K562 (cell line): Measurements from ENCODE around the gene LMTK2. TPM values are rescaled to one million over a fixed set of nuclear protein-coding genes. Genes with fewer than 3 reads are reported as not detected.

Source experiments
- ATAC-seq: fragments of 200-7000 bp; cut with Tn5 transposase; 3 replicates; pipeline ENCODE4 v1.9.1; 2020; ENCODE audit warnings: moderate library complexity
- BruUV-seq: library from RNA; stranded (reverse); fragments of 400-500 nt; replicated peaks from 2 replicates; lab custom pipeline; 2021; lab: Mats Ljungman, UMichigan
- CTCF ChIA-PET: fragments of 300-600 bp; formaldehyde crosslinking; extraction: SDS; loops from one replicate; lab custom pipeline; 2021; ENCODE audit warnings: low intra/inter-chr PET ratio; lab: Yijun Ruan, JAX
- POLR2A ChIA-PET: fragments of 300-600, 350-650 bp; sonication (Branson Sonifier 250); formaldehyde crosslinking; extraction: SDS; loops from one replicate; lab custom pipeline; 2021; ENCODE audit warnings: antibody characterized with exemption, inconsistent platforms; lab: Yijun Ruan, JAX
- DNase-seq, 4 experiments: peaks; one replicate each; pipeline versions ENCODE4 v3.0.0 to v3.0.0-alpha.2; 2011 to 2018; ENCODE audit warnings: low spot score in 3 of 4, mixed read lengths in 3 of 4; ENCODE audit errors: extremely low read depth in 1 of 4
- FAIRE-seq: peaks from 2 replicates; lab custom pipeline; 2011; peaks lifted over from hg19 to GRCh38; lab: Jason Lieb, UNC
- H2AFZ ChIP-seq: 2 replicates; pipeline ENCODE4 v1.6.0; 2011; ENCODE audit warnings: low read depth, low read length, control low read depth, inconsistent platforms
- H3K27ac ChIP-seq: fragments of 200-600 bp; 3 replicates; pipeline ENCODE4 v1.8.0; 2011; ENCODE audit warnings: low read depth, mild to moderate bottlenecking, control low read depth, inconsistent platforms, low read length, moderate library complexity, mixed read lengths; ENCODE audit errors: extremely low read depth
- H3K27me3 ChIP-seq, 2 experiments: fragments of 300-600 bp in 1 of 2; 2 replicates in 1 of 2; 3 replicates in 1 of 2; pipeline versions ENCODE4 v1.6.0 to v1.8.0; 2011; ENCODE audit warnings: inconsistent platforms in 2 of 2, low read length in 2 of 2, mild to moderate bottlenecking in 1 of 2, mixed read lengths in 1 of 2, moderate library complexity in 1 of 2; ENCODE audit not compliant: control insufficient read depth in 2 of 2, insufficient read depth in 2 of 2
- H3K36me3 ChIP-seq: fragments of 300-600 bp; 3 replicates; pipeline ENCODE4 v1.8.0; 2011; ENCODE audit warnings: mild to moderate bottlenecking, low read length, inconsistent platforms; ENCODE audit not compliant: control insufficient read depth, insufficient read depth
- H3K4me1 ChIP-seq, 2 experiments: fragments of 200-600 bp in 1 of 2; replicated peaks in 1 of 2; 2 replicates in 1 of 2; 3 replicates in 1 of 2; pipeline versions ENCODE4 v1.5.1 to v1.8.0; 2011; ENCODE audit warnings: inconsistent platforms in 2 of 2, low read length in 2 of 2, mild to moderate bottlenecking in 1 of 2, mixed read lengths in 1 of 2, moderate library complexity in 1 of 2; ENCODE audit not compliant: control insufficient read depth in 2 of 2, insufficient read depth in 2 of 2
- H3K4me2 ChIP-seq: 2 replicates; pipeline ENCODE4 v1.6.1; 2011; ENCODE audit warnings: low read length, control low read depth, inconsistent platforms, mixed read lengths; ENCODE audit not compliant: insufficient read depth
- H3K4me3 ChIP-seq: fragments of 200-600 bp; sonication (generic), shearing (Covaris generic); 2 replicates; pipeline ENCODE4 v1.5.1; 2016; ENCODE audit warnings: control low read depth, inconsistent platforms
- H3K79me2 ChIP-seq: fragments of 200-600 bp; 3 replicates; pipeline ENCODE4 v1.8.0; 2011; ENCODE audit warnings: low read length, inconsistent platforms; ENCODE audit not compliant: control insufficient read depth, insufficient read depth
- H3K9ac ChIP-seq, 2 experiments: 2 replicates each; pipeline versions ENCODE4 v1.6.0 to v1.6.1; 2011; ENCODE audit warnings: low read depth in 2 of 2, low read length in 2 of 2, control low read depth in 1 of 2, inconsistent platforms in 1 of 2, mild to moderate bottlenecking in 1 of 2, mixed read lengths in 1 of 2; ENCODE audit not compliant: insufficient read depth in 1 of 2
- H3K9me1 ChIP-seq: one replicate; pipeline ENCODE4 v1.6.0; 2011; ENCODE audit warnings: inconsistent platforms, mild to moderate bottlenecking, low read length, moderate library complexity; ENCODE audit not compliant: control insufficient read depth, insufficient read depth
- H3K9me3 ChIP-seq: replicated peaks from 2 replicates; pipeline ENCODE4 v1.5.1; 2011; ENCODE audit warnings: low read depth, low read length, inconsistent platforms; ENCODE audit not compliant: control insufficient read depth, insufficient read depth
- H4K20me1 ChIP-seq: replicated peaks from 2 replicates; pipeline ENCODE4 v1.6.1; 2011; ENCODE audit warnings: low read length, inconsistent platforms, mixed read lengths; ENCODE audit not compliant: control insufficient read depth, insufficient read depth
- ASH1L ChIP-seq: fragments of 450-650 bp; IDR thresholded peaks from 2 replicates; pipeline ENCODE4 v1.6.1; 2018; ENCODE audit warnings: borderline replicate concordance, mild to moderate bottlenecking, low read depth; ENCODE audit not compliant: partially characterized antibody
- CBX8 ChIP-seq: fragments of 200-600 bp; sonication (generic); IDR thresholded peaks from 2 replicates; pipeline ENCODE4 v1.6.1; 2012; ENCODE audit warnings: borderline replicate concordance, mixed run types, low read depth, mild to moderate bottlenecking, moderate library complexity, mixed read lengths, low read length, control low read depth, inconsistent platforms; ENCODE audit not compliant: poor library complexity, severe bottlenecking; ENCODE audit errors: extremely low read depth
- NONO ChIP-seq, 2 experiments: fragments of 200-400 bp in 1 of 2; fragments of 450-650 bp in 1 of 2; formaldehyde crosslinking in 1 of 2; IDR thresholded peaks; 2 replicates each; pipeline ENCODE4 v1.6.1; 2017; ENCODE audit warnings: low read depth in 2 of 2, mild to moderate bottlenecking in 2 of 2, moderate library complexity in 2 of 2, low read length in 1 of 2
- PURB ChIP-seq: sonication (generic); formaldehyde crosslinking; IDR thresholded peaks from 2 replicates; pipeline ENCODE4 v1.9.0; 2021; ENCODE audit warnings: low read depth, mild to moderate bottlenecking, missing genetic modification reagents
- ZNF57 ChIP-seq: fragments of 450-650 bp; formaldehyde crosslinking; IDR thresholded peaks from 2 replicates; pipeline ENCODE4 v1.4.0; 2020; ENCODE audit warnings: mild to moderate bottlenecking, moderate library complexity
- WGBS: fragments of 100-300 bp; shearing (Covaris generic); methylation state at CpG from one replicate; pipeline ENCODE4 v1.1.6; 2016; ENCODE audit warnings: low coverage, mixed read lengths; ENCODE audit not compliant: insufficient coverage; ENCODE audit errors: missing lambda C conversion rate; 5-methylcytosine and 5-hydroxymethylcytosine counted together
- in situ Hi-C: fragments of 300-500 bp; cut with MboI; formaldehyde crosslinking; loops from 4 replicates; pipeline ENCODE4 v1.15.0; 2018; ENCODE audit warnings: inconsistent platforms, mixed read lengths
- intact Hi-C: fragments of 100-400 bp; cut with micrococcal nuclease; formaldehyde crosslinking; loops from 2 replicates; pipeline ENCODE4 v1.14.2; 2022
- polyA plus RNA-seq, 8 experiments: library from polyadenylated mRNA; depleted of rRNA in 4 of 8; stranded (reverse) in 5 of 8; unstranded in 3 of 8; fragments of >200 nt; fragmentation: Nextera tagmentation in 2 of 8; fragmentation: Illumina TruSeq in 1 of 8; extraction: Ambion mirVana in 2 of 8; extraction: Trizol in 1 of 8; gene quantifications; 2 replicates each; pipeline versions ENCODE4 v1.2.1 to v1.2.3, GENCODE V29; 2011 to 2014; ENCODE audit warnings: inconsistent platforms in 1 of 8, missing spikeins in 1 of 8
- total RNA-seq, 7 experiments: library from RNA; depleted of rRNA in 6 of 7; stranded (reverse); fragments of >200 nt in 6 of 7; fragmentation: Illumina TruSeq in 2 of 7; extraction: Trizol in 2 of 7; gene quantifications; 2 replicates each; pipeline versions ENCODE4 v1.2.1 to v1.2.3, GENCODE V29; 2011 to 2021; ENCODE audit warnings: low replicate concordance in 1 of 7
- TF ChIP-seq, protein P1 (sequence below): fragments of 250-450 bp; sonication (Bioruptor Pico); IDR thresholded peaks from 2 replicates; pipeline ENCODE4 v1.4.0; 2020; ENCODE audit warnings: mild to moderate bottlenecking

Gene LMTK2
- total and polyA plus RNA-seq, 9 of the 15 experiments (the other 6 are each of a cell fraction or from before 2014, with no cell fraction given), result 0.78 to 16.4 (median 6.3) TPM

DNA sequence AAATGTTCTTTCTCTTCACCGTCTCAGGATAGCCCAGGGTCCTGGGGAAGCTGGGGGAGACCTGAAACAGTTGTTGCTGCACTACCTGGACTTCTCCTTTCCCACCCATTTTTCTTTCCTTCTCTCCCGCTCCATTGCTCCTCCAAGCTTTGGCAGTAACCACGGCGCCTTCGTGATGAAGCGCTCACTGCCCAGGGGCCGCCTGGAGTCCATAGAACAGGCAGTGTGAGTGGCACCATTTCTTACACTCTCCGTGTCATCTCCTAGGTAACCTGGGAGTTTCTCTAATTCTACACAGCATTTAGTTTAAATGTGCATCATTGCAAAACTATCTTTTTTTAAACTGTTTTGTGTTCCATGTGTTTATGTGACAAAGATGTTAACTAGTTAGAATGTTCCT is 64.3 kb downstream of the LMTK2 start:
- H3K4me3 ChIP-seq, result no peak overlapping the region
- no peaks in the 10 kb centered on the region for H3K79me2 ChIP-seq
- H3K9ac ChIP-seq, result no peak overlapping the region
- H3K27me3 ChIP-seq, result no peaks in the 10 kb centered on the region
- 86% methylated on average over 8 of the region's 8 CpGs for WGBS
- DNase-seq (no peak), ATAC-seq (no peak), FAIRE-seq (no peak)
- peaks cover 13% of the 10 kb centered on the region for H3K9me1 ChIP-seq
- in situ Hi-C loops, result loop anchor here (5.0 kb wide), 1 partner anchor 149 kb away; no protein-coding TSS in a partner anchor
- H4K20me1 ChIP-seq, result peaks cover 20% of the 10 kb centered on the region; the same call in 1 of the 2 replicates
- ChIA-PET CTCF (no interaction called here), POLR2A (no interaction called here)
- no peak overlapping the region for H3K4me2 ChIP-seq
- no peaks in the 10 kb centered on the region for H3K9me3 ChIP-seq
- no peak for TF ChIP-seq CBX8
- TF ChIP-seq, protein P1, sequence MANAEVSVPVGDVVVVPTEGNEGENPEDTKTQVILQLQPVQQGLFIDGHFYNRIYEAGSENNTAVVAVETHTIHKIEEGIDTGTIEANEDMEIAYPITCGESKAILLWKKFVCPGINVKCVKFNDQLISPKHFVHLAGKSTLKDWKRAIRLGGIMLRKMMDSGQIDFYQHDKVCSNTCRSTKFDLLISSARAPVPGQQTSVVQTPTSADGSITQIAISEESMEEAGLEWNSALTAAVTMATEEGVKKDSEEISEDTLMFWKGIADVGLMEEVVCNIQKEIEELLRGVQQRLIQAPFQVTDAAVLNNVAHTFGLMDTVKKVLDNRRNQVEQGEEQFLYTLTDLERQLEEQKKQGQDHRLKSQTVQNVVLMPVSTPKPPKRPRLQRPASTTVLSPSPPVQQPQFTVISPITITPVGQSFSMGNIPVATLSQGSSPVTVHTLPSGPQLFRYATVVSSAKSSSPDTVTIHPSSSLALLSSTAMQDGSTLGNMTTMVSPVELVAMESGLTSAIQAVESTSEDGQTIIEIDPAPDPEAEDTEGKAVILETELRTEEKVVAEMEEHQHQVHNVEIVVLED (CRISPR knock-in tag), result no peak
- TF ChIP-seq ASH1L, result no peak
- no peak for TF ChIP-seq PURB (CRISPR knock-in tag)
- TF ChIP-seq NONO (IDR thresholded peaks at IDR 0.05; ENCODE audit: low read depth in 2 of 2, low read length in 1 of 2), result no peak
- no peak for TF ChIP-seq ZNF57 (CRISPR knock-in tag)
- H2AFZ ChIP-seq, result no peak overlapping the region
- peaks cover 33% of the 10 kb centered on the region for H3K36me3 ChIP-seq
- peaks cover 14 to 21% of the 10 kb centered on the region in 2 experiments for H3K4me1 ChIP-seq
- BruUV-seq, result no TSS peak
- H3K27ac ChIP-seq, result no peak overlapping the region
- intact Hi-C loops, result no loop called here
